NCI-H146 treated with DMSO at 0.1 percent for 48 hours (cell line): ENCODE data around the gene ARHGEF5.
"Not testable (repeated sequence)": the region's sequence is repeated elsewhere in the genome, so short reads cannot be mapped to it uniquely, and the experiment has no call there.

Source experiments
- DNase-seq: peaks from one replicate; lab custom pipeline; 2025; ENCODE audit not compliant: unreplicated experiment; lab: John Stamatoyannopoulos, UW

Gene ARHGEF5

DNA sequence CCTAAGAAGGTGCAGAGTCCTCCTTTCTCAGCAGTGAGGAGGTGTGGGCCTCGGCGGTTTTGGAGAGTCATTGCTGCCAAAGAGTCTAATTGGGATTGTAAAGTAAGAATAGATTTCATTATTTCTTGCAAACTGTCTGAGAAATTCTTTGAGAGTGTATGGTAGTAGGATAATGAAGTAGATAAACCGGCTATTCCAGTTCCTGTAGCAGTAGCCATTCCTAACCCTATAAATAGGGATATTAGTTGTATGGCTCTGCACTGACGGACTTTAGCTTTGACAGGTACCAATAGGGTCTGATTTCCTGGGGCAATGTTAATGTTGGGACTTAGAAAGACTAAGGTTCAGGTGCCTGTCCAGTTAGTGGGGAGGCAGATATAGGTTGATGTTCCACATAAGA is 63.7 kb downstream of the ARHGEF5 start:
- not testable (repeated sequence) for DNase-seq

DNA sequence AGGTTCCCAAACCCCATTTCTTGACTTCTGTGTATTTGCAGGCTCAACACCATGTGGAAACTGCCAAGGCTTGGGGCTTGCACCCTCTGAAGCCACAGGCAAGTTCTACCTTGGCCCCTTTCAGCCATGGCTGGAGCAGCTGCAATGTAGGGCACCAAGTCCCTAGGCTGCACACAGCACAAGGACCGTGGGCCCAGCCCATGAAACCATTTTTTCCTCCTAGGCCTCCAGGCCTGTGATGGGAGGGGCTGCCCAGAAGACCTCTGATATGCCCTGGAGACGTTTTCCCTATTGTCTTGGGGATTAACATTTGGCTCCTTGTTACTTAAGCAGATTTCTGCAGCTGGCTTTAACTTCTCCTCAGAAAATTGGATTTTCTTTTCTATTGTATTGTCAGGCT is 72.3 kb downstream of the ARHGEF5 start:
- DNase-seq, result not testable (repeated sequence)

DNA sequence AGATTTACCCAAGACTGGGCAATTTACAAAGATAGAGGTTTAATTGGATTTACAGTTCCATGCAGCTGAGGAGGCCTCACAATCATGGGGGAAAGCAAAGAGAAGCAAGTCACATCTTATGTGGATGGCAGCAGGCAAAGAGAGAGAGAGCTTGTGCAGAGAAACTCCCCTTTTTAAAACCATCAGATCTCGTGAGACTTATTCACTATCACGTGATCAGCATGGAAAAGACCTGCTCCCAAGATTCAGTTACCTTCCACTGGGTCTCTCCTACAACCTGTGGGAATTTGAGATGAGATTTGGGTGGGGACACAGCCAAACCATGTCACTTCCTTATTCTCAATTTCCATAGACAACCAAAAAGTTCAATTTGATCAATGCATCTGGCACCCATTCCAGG is 73.2 kb downstream of the ARHGEF5 start:
- no peak for DNase-seq
